Stimulated activated naive CD8-positive, alpha-beta T cell treated with anti-CD3 and anti-CD28 coated beads, Interleukin-15, Interleukin-2, amounts not matched to agents 100 ng/mL and 50 ng/mL, for 24 hours (primary cell): Measurements from ENCODE around the gene KIF16B.

Experiments
- H3K27ac Mint-ChIP-seq: one replicate; pipeline ENCODE4 v1.8.0; 2021; ENCODE audit warnings: mild to moderate bottlenecking, mixed read lengths
- H3K27me3 Mint-ChIP-seq: one replicate; pipeline ENCODE4 v1.8.0; 2021; ENCODE audit warnings: mixed read lengths
- H3K36me3 Mint-ChIP-seq: one replicate; pipeline ENCODE4 v1.8.0; 2021; ENCODE audit warnings: low read depth, mixed read lengths
- H3K4me1 Mint-ChIP-seq: one replicate; pipeline ENCODE4 v1.8.0; 2021; ENCODE audit warnings: low read depth, mixed read lengths
- H3K4me3 Mint-ChIP-seq: one replicate; pipeline ENCODE4 v1.8.0; 2021; ENCODE audit warnings: mild to moderate bottlenecking, mixed read lengths
- H3K9me3 Mint-ChIP-seq: one replicate; pipeline ENCODE4 v1.8.0; 2021; ENCODE audit warnings: mixed read lengths

The KIF16B gene

DNA sequence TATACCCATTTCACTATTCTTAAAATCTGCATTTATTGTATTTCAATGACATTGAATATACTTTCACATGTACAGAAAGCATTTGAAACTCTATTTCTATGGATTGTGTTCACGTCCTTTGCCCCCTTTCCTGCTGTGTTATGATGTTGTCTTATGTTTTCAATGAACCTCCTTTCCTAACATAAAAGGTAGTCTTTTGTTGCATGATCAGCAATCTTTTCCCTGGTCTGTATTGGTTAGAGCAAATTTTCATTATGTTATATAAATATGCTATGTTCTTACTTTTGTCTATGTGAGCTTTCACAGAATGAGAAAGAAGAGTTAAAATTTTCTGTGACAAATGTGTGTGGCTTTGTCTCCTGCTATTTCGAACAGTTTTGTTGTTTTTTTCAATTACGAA lies 73.1 kb downstream of the KIF16B start:
- peaks cover 30% of the 10 kb centered on the region for H3K36me3 Mint-ChIP-seq
- H3K9me3 Mint-ChIP-seq, result no peaks in the 10 kb centered on the region
- peaks cover 5% of the 10 kb centered on the region for H3K4me1 Mint-ChIP-seq
- H3K4me3 Mint-ChIP-seq, result no peak overlapping the region
- H3K27ac Mint-ChIP-seq, result no peak overlapping the region
- no peaks in the 10 kb centered on the region for H3K27me3 Mint-ChIP-seq

GRCh38 chr20:16498526-16499253 lies 74.6 kb downstream of the KIF16B start:
- peaks cover 5% of the 10 kb centered on the region for H3K4me1 Mint-ChIP-seq

GRCh38 chr20:16497896-16498295 lies 75.4 kb downstream of the KIF16B start:
- Mint-ChIP-seq H3K4me3 (no peak overlapping the region), H3K4me1 (peaks cover 5% of the 10 kb centered on the region), H3K27ac (no peak overlapping the region), H3K36me3 (peaks cover 18% of the 10 kb centered on the region), H3K27me3 (no peaks in the 10 kb centered on the region), H3K9me3 (no peaks in the 10 kb centered on the region)

More at GRCh38 chr20:16498526-16499253, 74.6 kb downstream of the KIF16B start:
- H3K4me3 Mint-ChIP-seq, result no peak overlapping the region
- no peak overlapping the region for H3K27ac Mint-ChIP-seq
- no peaks in the 10 kb centered on the region for H3K9me3 Mint-ChIP-seq
- peaks cover 22% of the 10 kb centered on the region for H3K36me3 Mint-ChIP-seq
- H3K27me3 Mint-ChIP-seq, result no peaks in the 10 kb centered on the region

DNA sequence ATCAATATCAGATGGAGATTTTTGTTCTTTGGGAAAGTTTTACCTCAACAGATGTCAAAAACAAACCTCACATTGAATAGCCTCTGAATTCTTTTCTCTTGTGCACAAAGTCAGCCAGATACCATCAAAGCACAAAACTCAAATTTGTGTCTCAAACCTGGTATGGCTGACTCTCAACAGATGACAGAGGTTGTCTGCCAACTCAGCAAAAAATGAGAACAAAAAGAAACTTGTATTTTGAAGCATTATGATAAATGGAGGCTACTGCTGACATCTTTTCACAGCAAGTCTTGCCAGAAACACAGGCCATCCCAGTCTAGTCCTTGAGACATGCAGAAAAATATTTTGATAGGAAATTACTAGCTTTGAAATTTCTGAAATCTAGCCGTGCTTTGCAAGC lies 79.8 kb downstream of the KIF16B start:
- Mint-ChIP-seq H3K4me1 (no peaks in the 10 kb centered on the region), H3K36me3 (peaks cover 11% of the 10 kb centered on the region), H3K27ac (no peak overlapping the region), H3K9me3 (no peaks in the 10 kb centered on the region), H3K27me3 (no peaks in the 10 kb centered on the region), H3K4me3 (no peak overlapping the region)

DNA sequence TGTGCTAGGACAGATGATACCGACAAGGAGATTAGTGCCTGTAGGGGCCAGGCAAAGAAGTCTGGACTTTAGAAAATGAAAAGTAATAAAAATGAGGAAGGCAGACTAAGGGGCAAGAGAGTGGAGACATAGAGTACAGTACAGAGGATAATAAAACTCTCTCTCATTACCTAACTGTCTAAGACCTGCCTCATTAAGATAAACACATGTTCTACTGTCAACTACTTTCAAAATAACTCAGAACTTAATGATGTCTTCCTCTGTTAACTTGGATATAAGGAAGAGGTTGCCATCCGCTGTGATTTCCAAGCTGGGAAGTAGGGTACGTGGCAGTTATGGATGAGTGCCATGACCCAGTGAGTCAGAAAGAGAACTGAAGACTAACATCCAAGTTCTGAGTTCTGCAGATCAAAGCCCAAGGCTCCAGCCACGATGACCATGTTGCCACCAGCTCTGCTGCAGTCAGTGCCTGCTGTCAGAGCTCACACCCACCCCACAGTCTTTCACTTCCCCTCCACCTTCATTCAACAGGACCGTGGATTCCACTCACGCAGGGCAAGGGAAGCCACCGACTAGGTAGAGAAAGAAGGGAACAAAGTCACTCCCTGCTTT lies 81.8 kb downstream of the KIF16B start:
- H3K36me3 Mint-ChIP-seq, result peaks cover 13% of the 10 kb centered on the region

GRCh38 chr20:16490696-16491095 lies 82.6 kb downstream of the KIF16B start:
- Mint-ChIP-seq H3K4me3 (no peak overlapping the region), H3K27ac (no peak overlapping the region), H3K36me3 (peaks cover 13% of the 10 kb centered on the region)

More for the DNA sequence above, 81.8 kb downstream of the KIF16B start:
- Mint-ChIP-seq H3K9me3 (no peaks in the 10 kb centered on the region), H3K27me3 (no peaks in the 10 kb centered on the region), H3K4me3 (no peak overlapping the region), H3K4me1 (no peaks in the 10 kb centered on the region), H3K27ac (no peak overlapping the region)

DNA sequence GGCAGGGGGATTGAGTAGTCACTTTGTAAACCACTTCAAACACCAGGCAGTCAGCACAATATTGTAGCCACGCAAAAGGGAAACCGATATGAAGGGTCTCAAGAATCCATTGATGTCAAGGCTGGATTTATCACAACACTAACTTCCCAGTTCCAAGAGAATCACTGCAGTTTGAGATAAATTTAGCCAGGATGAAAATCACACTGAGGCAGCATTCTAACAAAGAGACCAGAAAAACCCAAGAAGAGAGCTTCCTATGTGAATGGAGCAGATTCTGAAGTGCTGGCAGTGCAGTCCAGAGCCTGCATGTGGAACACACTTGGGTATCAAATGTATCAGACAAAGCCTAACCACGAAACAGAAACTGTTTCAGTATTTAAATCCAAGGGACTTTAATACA lies 84.6 kb downstream of the KIF16B start:
- Mint-ChIP-seq H3K36me3 (peaks cover 13% of the 10 kb centered on the region), H3K27me3 (no peaks in the 10 kb centered on the region), H3K4me3 (no peak overlapping the region), H3K4me1 (no peaks in the 10 kb centered on the region), H3K9me3 (no peaks in the 10 kb centered on the region), H3K27ac (no peak overlapping the region)

More at GRCh38 chr20:16490696-16491095, 82.6 kb downstream of the KIF16B start:
- Mint-ChIP-seq H3K9me3 (no peaks in the 10 kb centered on the region), H3K4me1 (no peaks in the 10 kb centered on the region), H3K27me3 (no peaks in the 10 kb centered on the region)

DNA sequence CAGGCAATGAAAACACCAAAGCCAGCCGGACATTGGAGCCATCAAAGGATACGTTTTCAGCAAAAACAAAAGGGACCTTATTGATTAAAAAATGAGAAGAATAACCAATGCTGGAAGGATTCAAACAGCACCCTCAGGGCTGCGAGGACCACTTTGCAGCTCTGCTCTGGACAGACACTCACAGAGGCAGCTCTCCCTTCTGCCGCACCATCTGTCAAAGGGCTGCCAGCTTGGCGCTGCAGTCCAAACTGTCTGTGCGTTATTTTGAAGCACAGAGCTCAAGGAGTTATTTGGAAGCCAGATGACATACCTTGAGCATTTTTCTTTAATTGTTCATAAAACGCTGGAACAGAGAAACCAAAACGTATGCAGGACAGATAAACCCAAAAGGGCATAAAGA lies 85.2 kb downstream of the KIF16B start:
- H3K27me3 Mint-ChIP-seq, result no peaks in the 10 kb centered on the region

GRCh38 chr20:16486532-16486931 lies 86.7 kb downstream of the KIF16B start:
- Mint-ChIP-seq H3K27me3 (no peaks in the 10 kb centered on the region), H3K4me1 (no peaks in the 10 kb centered on the region), H3K27ac (no peak overlapping the region), H3K4me3 (no peak overlapping the region), H3K9me3 (no peaks in the 10 kb centered on the region), H3K36me3 (peaks cover 8% of the 10 kb centered on the region)

More for the DNA sequence above, 85.2 kb downstream of the KIF16B start:
- Mint-ChIP-seq H3K27ac (no peak overlapping the region), H3K9me3 (no peaks in the 10 kb centered on the region), H3K4me1 (no peaks in the 10 kb centered on the region), H3K36me3 (peaks cover 12% of the 10 kb centered on the region), H3K4me3 (no peak overlapping the region)

GRCh38 chr20:16485401-16485800 lies 87.8 kb downstream of the KIF16B start:
- peaks cover 9% of the 10 kb centered on the region for H3K36me3 Mint-ChIP-seq
- H3K4me3 Mint-ChIP-seq, result no peak overlapping the region
- no peaks in the 10 kb centered on the region for H3K4me1 Mint-ChIP-seq
- no peaks in the 10 kb centered on the region for H3K27me3 Mint-ChIP-seq
- H3K9me3 Mint-ChIP-seq, result no peaks in the 10 kb centered on the region
- H3K27ac Mint-ChIP-seq, result no peak overlapping the region

GRCh38 chr20:16483024-16483423 lies 90.2 kb downstream of the KIF16B start:
- H3K4me3 Mint-ChIP-seq, result no peak overlapping the region
- no peak overlapping the region for H3K27ac Mint-ChIP-seq
- H3K4me1 Mint-ChIP-seq, result no peaks in the 10 kb centered on the region
- peaks cover 7% of the 10 kb centered on the region for H3K36me3 Mint-ChIP-seq
- no peaks in the 10 kb centered on the region for H3K9me3 Mint-ChIP-seq
- H3K27me3 Mint-ChIP-seq, result no peaks in the 10 kb centered on the region

DNA sequence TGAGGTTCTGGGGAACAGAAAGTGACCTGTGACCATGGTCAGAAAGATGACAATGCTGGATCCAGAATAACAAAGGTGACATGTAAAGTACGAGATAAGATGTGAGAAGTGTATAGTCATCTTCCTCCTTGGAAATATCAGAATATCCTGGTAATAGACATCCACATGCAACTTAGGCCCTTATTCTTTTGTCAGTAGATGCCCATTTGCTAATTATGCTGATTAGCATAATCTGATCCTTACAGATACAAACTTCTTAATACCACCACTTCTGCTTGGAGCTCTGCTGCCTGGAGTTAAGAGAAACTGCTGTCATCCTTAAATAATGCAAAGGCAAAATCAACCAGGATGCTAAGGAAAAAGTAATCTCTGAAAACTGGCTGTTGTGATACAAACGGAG lies 91.3 kb downstream of the KIF16B start:
- Mint-ChIP-seq H3K36me3 (peaks cover 3% of the 10 kb centered on the region), H3K27me3 (no peaks in the 10 kb centered on the region), H3K4me3 (no peak overlapping the region), H3K9me3 (no peaks in the 10 kb centered on the region), H3K27ac (no peak overlapping the region), H3K4me1 (no peaks in the 10 kb centered on the region)

- Mint-ChIP-seq H3K27me3 (no peaks in the 10 kb centered on the region), H3K4me1 (no peaks in the 10 kb centered on the region), H3K9me3 (no peaks in the 10 kb centered on the region), H3K4me3 (no peak overlapping the region), H3K36me3 (peaks cover 3% of the 10 kb centered on the region), H3K27ac (no peak overlapping the region)
Measured at GRCh38 chr20:16479666-16480065, 93.6 kb downstream of the KIF16B start.

- Mint-ChIP-seq H3K36me3 (peaks cover 3% of the 10 kb centered on the region), H3K27ac (no peak overlapping the region)
Measured at GRCh38 chr20:16477632-16478031, 95.6 kb downstream of the KIF16B start.

DNA sequence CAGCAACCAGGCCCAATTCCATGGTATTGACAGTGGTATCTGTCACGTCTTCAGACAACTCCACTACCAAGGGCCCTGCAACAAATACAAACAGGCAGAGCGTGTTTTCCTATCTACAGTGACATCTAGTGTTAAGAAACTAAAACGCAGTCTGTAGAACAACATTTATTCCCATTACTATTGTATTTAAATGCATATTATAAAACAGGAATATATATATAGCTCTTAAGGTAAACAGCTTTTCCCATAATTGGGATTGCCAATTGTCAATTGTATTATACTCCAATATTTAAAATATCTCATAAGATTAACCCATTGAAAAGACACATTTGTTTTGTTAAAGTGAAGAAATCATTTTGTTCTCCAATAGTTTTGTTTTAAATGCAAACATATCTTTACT lies 97.2 kb downstream of the KIF16B start:
- no peaks in the 10 kb centered on the region for H3K4me1 Mint-ChIP-seq
- no peak overlapping the region for H3K27ac Mint-ChIP-seq
- H3K9me3 Mint-ChIP-seq, result no peaks in the 10 kb centered on the region
- H3K4me3 Mint-ChIP-seq, result no peak overlapping the region
- H3K36me3 Mint-ChIP-seq, result peaks cover 3% of the 10 kb centered on the region
- H3K27me3 Mint-ChIP-seq, result no peaks in the 10 kb centered on the region

More at GRCh38 chr20:16477632-16478031, 95.6 kb downstream of the KIF16B start:
- Mint-ChIP-seq H3K4me1 (no peaks in the 10 kb centered on the region), H3K27me3 (no peaks in the 10 kb centered on the region), H3K4me3 (no peak overlapping the region), H3K9me3 (no peaks in the 10 kb centered on the region)

GRCh38 chr20:16475225-16475624 lies 98.0 kb downstream of the KIF16B start:
- Mint-ChIP-seq H3K27ac (no peak overlapping the region), H3K4me3 (no peak overlapping the region), H3K9me3 (no peaks in the 10 kb centered on the region), H3K36me3 (peaks cover under 1% of the 10 kb centered on the region), H3K4me1 (no peaks in the 10 kb centered on the region), H3K27me3 (no peaks in the 10 kb centered on the region)
